Common myeloid progenitor, CD34-positive (primary cell): ENCODE measurements around the gene TPTE2.

Source experiments
- CTCF ChIA-PET: fragments of 350-600 bp; sonication (Branson Sonifier 250); formaldehyde crosslinking; loops from one replicate; lab custom pipeline; 2021; ENCODE audit warnings: antibody characterized with exemption; lab: Charles Lee
- POLR2A ChIA-PET: fragments of 350-600 bp; sonication (Branson Sonifier 250); formaldehyde crosslinking; loops from one replicate; lab custom pipeline; 2021; ENCODE audit warnings: antibody characterized with exemption; lab: Charles Lee
- DNase-seq, 3 donors: peaks; one replicate each; pipeline versions ENCODE4 v3.0.0 to v3.0.0-alpha.2; 2013
- H3K27ac ChIP-seq, 2 experiments: 1 replicate in 1 of 2; 2 replicates in 1 of 2; pipeline ENCODE4 v1.7.0; 2013; ENCODE audit warnings: inconsistent platforms in 2 of 2, low read length in 2 of 2, mild to moderate bottlenecking in 2 of 2, low read depth in 1 of 2, moderate library complexity in 1 of 2; ENCODE audit not compliant: severe bottlenecking in 2 of 2, insufficient read depth in 1 of 2, poor library complexity in 1 of 2
- H3K27me3 ChIP-seq, 5 experiments: replicated peaks in 2 of 5; 1 replicate in 3 of 5; 2 replicates in 2 of 5; pipeline versions ENCODE4 v1.6.1 to v1.7.0; 2013; ENCODE audit warnings: low read length in 4 of 5, mild to moderate bottlenecking in 2 of 5, moderate library complexity in 2 of 5, inconsistent platforms in 1 of 5; ENCODE audit not compliant: insufficient read depth in 5 of 5, control insufficient read depth in 4 of 5
- H3K36me3 ChIP-seq, 4 experiments: 1 replicate in 2 of 4; 2 replicates in 2 of 4; pipeline versions ENCODE4 v1.6.1 to v1.7.0; 2013; ENCODE audit warnings: low read length in 3 of 4, control low read depth in 1 of 4, mild to moderate bottlenecking in 1 of 4; ENCODE audit not compliant: control insufficient read depth in 4 of 4, insufficient read depth in 4 of 4
- H3K4me1 ChIP-seq, 4 experiments: 1 replicate in 3 of 4; 2 replicates in 1 of 4; pipeline versions ENCODE4 v1.6.1 to v1.7.1; 2013; ENCODE audit warnings: low read length in 3 of 4, mild to moderate bottlenecking in 3 of 4, control low read depth in 1 of 4, inconsistent platforms in 1 of 4, moderate library complexity in 1 of 4; ENCODE audit not compliant: control insufficient read depth in 4 of 4, insufficient read depth in 4 of 4; ENCODE audit errors: control extremely low read depth in 1 of 4
- H3K4me3 ChIP-seq, 7 experiments: 1 replicate in 4 of 7; 2 replicates in 3 of 7; pipeline versions ENCODE4 v1.5.1 to v1.7.0; 2013; ENCODE audit warnings: mild to moderate bottlenecking in 7 of 7, low read length in 6 of 7, moderate library complexity in 6 of 7, inconsistent platforms in 2 of 7, low read depth in 2 of 7, control low read depth in 1 of 7; ENCODE audit not compliant: insufficient read depth in 4 of 7, control insufficient read depth in 1 of 7; ENCODE audit errors: extremely low read depth in 1 of 7
- H3K9me3 ChIP-seq, 5 experiments: 1 replicate in 4 of 5; 2 replicates in 1 of 5; pipeline versions ENCODE4 v1.6.1 to v1.7.1; 2013; ENCODE audit warnings: low read length in 4 of 5, mild to moderate bottlenecking in 2 of 5, inconsistent platforms in 1 of 5, low read depth in 1 of 5, moderate library complexity in 1 of 5; ENCODE audit not compliant: control insufficient read depth in 4 of 5, insufficient read depth in 2 of 5; ENCODE audit errors: control extremely low read depth in 1 of 5
- WGBS: methylation state at CpG from one replicate; pipeline ENCODE4 v1.1.5; 2013; ENCODE audit not compliant: insufficient coverage; 5-methylcytosine and 5-hydroxymethylcytosine counted together

TPTE2 gene

DNA sequence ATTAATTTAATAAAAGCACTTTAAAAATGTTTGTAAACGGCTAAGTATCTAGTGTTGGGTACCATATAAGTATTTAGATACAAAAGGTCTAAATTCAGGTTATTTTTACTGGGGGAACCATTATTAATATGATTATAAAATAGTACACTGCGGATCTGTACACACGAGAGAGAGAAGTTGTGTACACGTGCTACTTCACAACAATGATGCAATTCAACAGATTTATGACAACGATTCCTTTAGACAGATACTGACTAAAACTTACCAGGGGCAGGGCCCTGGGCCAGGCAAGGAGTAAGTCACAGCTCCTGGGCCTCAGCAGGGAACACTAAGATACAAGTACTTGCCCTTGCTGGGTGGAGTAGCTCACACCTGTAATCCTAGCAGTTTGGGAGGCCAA, 29.1 kb upstream of the TPTE2 start:
- H3K4me3 ChIP-seq: no peak overlapping the region
- no peaks in the 10 kb centered on the region for H3K36me3 ChIP-seq
- WGBS: 92% methylated on average over 3 of the region's 5 CpGs
- POLR2A ChIA-PET: no interaction called here
- H3K27me3 ChIP-seq: no peaks in the 10 kb centered on the region
- no peaks in the 10 kb centered on the region for H3K9me3 ChIP-seq
- DNase-seq: no peak
- CTCF ChIA-PET: interaction anchor here (1.3 kb wide), 1 partner anchor 11 kb away, joined by 3 read pairs; no protein-coding TSS in a partner anchor
- H3K27ac ChIP-seq: no peak overlapping the region
- peaks cover 3 to 27% (median 22%) of the 10 kb centered on the region in 4 experiments for H3K4me1 ChIP-seq

DNA sequence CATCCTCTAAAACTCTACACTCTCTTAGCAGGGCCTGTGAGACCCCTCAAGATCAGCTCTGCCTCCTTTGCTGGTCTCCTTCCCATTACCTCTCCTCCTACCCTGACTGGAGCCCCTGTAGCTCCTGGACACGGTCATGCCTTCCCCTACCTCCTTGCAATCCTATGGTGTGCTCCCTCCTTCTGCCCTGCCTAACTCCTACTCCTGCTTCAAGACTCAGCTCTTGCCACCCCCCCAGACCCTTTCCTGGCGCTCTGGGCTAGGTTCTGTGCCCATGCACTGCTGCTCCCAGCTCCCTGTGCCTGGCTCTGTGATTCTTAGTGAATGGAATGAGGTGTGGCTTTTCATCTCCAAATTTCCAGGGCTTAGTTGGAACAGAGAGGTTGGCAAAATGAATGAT, 28.0 kb upstream of the TPTE2 start:
- no peak for DNase-seq
- CTCF ChIA-PET: interaction anchor here (1.0 to 2.9 kb wide), 3 partner anchors 10 to 18 kb away, joined by 6 to 12 read pairs (median 6); no protein-coding TSS in a partner anchor
- WGBS: 100% methylated on average over 1 of the region's 2 CpGs
- Histone ChIP-seq H3K4me3 (no peak overlapping the region), H3K4me1 (peaks cover 3 to 27% (median 22%) of the 10 kb centered on the region in 4 experiments), H3K27ac (no peak overlapping the region), H3K27me3 (no peaks in the 10 kb centered on the region), H3K36me3 (no peaks in the 10 kb centered on the region), H3K9me3 (no peaks in the 10 kb centered on the region)
- POLR2A ChIA-PET: no interaction called here

DNA sequence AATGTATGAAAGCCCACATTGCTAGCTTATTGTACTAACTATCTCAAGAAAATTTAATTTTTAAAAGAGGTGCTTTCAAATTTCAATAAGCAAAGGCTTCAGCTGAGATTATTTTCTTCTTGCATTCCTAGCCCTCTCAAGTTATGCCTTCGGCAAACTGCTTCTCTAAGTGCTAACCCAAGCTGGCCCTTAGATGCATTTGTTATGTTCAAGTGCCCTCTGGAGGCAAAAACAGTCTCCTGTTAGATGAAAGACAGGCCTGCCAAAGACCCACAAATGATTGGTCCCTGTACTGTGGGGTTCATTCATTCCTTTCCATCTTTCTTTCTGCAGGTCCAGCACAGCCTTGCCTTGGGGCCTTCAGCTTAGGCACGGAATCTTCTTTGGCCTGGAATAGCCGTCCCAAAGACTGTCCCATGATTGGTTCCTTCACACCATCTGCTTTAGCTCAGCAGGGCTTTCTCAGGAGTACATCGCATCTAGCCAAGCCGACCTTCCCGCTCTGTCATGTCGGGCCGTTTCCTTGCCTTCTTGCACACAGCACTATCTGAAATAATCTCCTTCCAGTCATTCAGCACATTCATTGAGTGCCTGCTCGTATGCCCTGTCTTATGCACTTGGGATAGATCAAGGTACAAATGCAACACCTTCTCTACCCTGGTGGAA, 26.4 kb upstream of the TPTE2 start:
- Histone ChIP-seq H3K27me3 (no peaks in the 10 kb centered on the region), H3K4me1 (peaks cover 3 to 21% (median 17%) of the 10 kb centered on the region in 4 experiments), H3K27ac (no peak overlapping the region), H3K4me3 (peak overlapping the region in 2 of 7 experiments; percentile 50 to 65), H3K9me3 (peaks cover 0 to 1% (median 0%) of the 10 kb centered on the region in 5 experiments), H3K36me3 (no peaks in the 10 kb centered on the region)
- 78% methylated on average over 8 of the region's 9 CpGs for WGBS
- peak; percentile 55 to 80 (median 76) for DNase-seq
- ChIA-PET POLR2A (no interaction called here), CTCF (interaction anchor here (0.6 to 2.9 kb wide), 11 partner anchors 10 to 299 kb away, joined by 3 to 12 read pairs (median 4); no protein-coding TSS in a partner anchor)

DNA sequence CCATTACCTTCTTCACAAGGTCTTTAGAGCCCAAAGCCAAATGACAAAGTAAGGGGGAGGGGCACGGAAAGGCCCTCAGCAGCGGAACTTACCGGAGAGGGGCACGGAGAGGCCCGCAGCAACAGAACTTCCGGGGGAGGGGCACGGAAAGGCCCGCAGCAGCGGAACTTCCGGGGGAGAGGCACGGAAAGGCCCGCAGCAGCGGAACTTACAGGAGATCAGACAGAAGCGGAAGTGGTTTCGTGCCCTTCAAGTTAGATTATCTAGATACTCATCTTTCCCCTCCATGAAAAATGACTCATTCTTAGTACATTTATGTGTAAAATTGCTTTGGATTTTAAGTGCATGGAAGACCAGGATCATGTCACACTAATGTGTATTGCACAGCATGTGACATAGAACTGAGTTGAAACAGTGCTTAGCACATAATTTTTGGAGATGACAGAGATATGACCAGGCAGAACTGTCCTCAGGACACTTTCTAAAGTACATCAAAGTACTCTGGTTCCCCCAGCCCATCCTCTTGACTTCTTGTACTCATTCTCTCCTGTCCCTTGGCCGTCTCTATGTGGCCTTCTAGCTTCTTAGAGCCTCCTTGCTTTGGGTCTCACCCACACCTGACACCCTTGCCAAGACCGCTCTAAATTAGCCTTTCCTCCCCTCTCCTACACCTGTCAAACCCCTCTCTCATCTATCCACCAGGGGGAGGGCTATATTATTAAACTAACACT, 25.7 kb upstream of the TPTE2 start:
- WGBS: 13% methylated on average over 12 of the region's 17 CpGs
- Histone ChIP-seq H3K4me3 (peak overlapping the region in 6 of 7 experiments; percentile 41 to 65 (median 54)), H3K4me1 (peaks cover 3 to 16% (median 14%) of the 10 kb centered on the region in 4 experiments), H3K27me3 (no peaks in the 10 kb centered on the region), H3K27ac (peak overlapping the region in 1 of 2 experiments; percentile 9), H3K9me3 (peaks cover 0 to 3% (median 0%) of the 10 kb centered on the region in 5 experiments), H3K36me3 (no peaks in the 10 kb centered on the region)
- DNase-seq: peak; percentile 78 to 93 (median 90)
- POLR2A ChIA-PET: no interaction called here
- CTCF ChIA-PET: interaction anchor here (1.0 to 2.9 kb wide), 7 partner anchors 12 to 300 kb away, joined by 3 to 12 read pairs (median 4); no protein-coding TSS in a partner anchor

DNA sequence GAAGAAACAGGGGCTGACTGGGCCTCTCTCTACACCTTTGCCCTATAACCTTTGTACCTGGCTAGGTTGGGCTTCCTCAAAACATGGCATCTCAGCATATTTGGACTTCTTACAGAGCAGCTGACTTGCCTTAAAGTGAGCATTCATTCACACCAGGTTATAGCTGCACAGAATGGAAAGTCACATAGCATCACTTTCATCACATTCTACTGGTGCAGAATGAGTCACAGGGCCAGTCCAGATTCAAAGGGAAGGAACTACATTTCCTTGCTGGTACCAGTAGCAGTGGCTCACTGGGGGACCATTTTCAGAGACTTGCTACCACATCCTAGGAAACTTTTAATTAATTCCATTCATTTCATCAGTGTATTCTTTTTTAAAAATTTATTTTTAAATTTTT, 20.3 kb upstream of the TPTE2 start:
- ChIA-PET POLR2A (no interaction called here), CTCF (no interaction called here)
- Histone ChIP-seq H3K36me3 (no peaks in the 10 kb centered on the region), H3K9me3 (peaks cover 0 to 6% (median 0%) of the 10 kb centered on the region in 5 experiments), H3K4me1 (peaks cover 0 to 5% (median 3%) of the 10 kb centered on the region in 4 experiments), H3K27ac (no peak overlapping the region), H3K27me3 (peaks cover 0 to 3% (median 0%) of the 10 kb centered on the region in 5 experiments), H3K4me3 (no peak overlapping the region)
- no peak for DNase-seq

DNA sequence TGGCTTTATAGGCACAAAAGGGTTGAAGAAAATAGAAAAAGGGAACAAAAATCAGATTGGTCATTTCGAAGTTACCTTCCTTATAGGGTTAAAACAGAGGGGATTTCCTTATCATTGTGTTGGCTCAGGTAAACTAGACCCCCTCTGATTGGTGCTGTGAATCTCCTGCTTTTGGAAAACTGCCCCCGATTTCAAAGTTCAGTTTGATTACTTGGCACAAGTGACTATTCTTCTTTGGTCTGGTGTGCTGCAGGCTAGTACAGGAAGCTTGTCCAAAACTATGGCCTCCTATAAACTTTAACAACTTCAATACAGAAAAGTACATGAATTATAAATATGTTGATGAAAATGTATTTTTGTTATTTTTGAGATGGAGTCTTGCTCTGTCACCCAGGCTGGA, 13.9 kb upstream of the TPTE2 start:
- ChIA-PET POLR2A (no interaction called here), CTCF (interaction anchor here (1.5 kb wide), 1 partner anchor 12 kb away, joined by 6 read pairs; no protein-coding TSS in a partner anchor)
- Histone ChIP-seq H3K4me3 (no peak overlapping the region), H3K36me3 (no peaks in the 10 kb centered on the region), H3K9me3 (no peaks in the 10 kb centered on the region), H3K27me3 (peaks cover 0 to under 1% (median 0%) of the 10 kb centered on the region in 5 experiments), H3K27ac (no peak overlapping the region), H3K4me1 (no peaks in the 10 kb centered on the region)
- DNase-seq: no peak
- 50% methylated on average over 1 of the region's 2 CpGs for WGBS
